HG02840 (cell line): ENCODE measurements around the gene CPEB3.
"Not testable (repeated sequence)": the region's sequence is repeated elsewhere in the genome, so short reads cannot be mapped to it uniquely, and the experiment has no call there.

Experiments
- ATAC-seq: cut with Tn5 transposase; IDR thresholded peaks from one replicate; pipeline ENCODE4 v1.9.1; 2021; ENCODE audit warnings: mild to moderate bottlenecking, moderate library complexity, moderate number of reproducible peaks; ENCODE audit not compliant: unreplicated experiment, low FRiP score

Gene CPEB3

DNA sequence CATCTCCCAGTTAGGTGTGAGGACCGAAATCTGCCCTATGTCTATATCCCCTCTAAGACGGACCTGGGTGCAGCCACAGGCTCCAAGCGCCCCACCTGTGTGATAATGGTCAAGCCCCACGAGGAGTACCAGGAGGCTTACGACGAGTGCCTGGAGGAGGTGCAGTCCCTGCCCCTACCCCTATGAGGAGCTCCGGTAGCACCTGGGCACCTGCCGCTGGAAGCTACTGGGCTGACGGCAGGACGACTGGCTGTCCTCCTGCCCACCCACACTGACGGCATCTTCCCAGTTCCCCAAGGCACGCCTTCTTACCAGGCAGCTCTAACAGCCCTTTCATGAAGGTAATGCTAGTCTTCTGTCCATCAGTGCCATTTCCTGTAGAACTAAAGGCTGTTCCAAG lies 74.3 kb downstream of the CPEB3 start:
- ATAC-seq = not testable (repeated sequence)

DNA sequence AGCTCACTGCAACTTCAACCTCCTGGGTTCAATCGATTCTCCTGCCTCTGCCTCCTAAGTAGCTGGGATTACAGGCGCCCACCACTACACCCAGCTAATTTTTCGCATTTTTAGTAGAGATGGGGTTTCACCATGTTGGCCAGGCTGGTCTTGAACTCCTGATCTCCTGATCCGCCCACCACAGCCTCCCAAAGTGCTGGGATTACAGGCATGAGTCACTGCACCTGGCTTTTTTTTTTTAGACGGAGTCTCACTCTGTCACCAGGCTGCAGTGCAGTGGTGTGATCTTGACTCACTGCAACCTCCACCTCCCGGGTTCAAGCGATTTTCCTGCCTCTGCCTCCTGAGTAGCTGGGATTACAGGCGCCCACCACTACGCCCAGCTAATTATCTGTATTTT lies 75.7 kb downstream of the CPEB3 start:
- not testable (repeated sequence) for ATAC-seq

DNA sequence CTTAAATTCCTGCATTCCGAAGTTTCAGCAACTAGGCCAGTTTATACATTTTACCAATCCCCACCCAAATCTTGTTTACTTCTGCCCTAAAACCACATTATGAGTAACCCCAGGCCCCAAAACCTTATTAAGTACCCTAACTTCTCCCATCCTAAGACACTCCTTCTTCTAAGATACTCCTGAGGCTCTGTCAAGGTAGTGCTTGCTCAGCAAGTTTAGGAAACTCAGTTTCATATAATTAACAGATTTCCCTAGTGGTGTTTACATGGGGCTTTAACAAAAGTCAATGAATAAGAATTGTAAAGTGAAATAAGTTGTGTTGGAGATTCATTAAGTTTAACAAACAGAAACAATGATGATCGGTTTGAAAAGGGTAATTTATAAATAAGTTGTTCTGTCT lies 77.8 kb downstream of the CPEB3 start:
- ATAC-seq = no peak

DNA sequence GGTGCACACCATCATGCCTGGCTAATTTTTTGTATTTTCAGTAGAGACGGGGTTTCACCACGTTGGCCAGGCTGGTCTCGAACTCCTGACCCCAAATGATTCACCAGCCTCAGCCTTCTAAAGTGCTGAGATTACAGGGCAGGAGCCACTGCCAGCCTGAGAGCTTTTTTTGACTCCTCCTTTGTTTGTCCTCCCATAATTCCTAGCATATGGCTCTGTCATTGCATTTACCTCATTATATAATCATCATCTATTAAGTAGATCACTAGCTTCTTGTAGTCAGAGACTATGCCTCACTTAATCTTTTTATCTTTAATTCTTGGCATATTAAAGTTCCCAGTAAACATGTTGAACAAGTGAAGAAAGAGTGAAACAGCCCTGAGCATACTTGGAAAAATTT lies 82.1 kb downstream of the CPEB3 start:
- no peak for ATAC-seq

GRCh38 chr10:92208157-92208720 lies 82.6 kb downstream of the CPEB3 start:
- ATAC-seq = no peak

DNA sequence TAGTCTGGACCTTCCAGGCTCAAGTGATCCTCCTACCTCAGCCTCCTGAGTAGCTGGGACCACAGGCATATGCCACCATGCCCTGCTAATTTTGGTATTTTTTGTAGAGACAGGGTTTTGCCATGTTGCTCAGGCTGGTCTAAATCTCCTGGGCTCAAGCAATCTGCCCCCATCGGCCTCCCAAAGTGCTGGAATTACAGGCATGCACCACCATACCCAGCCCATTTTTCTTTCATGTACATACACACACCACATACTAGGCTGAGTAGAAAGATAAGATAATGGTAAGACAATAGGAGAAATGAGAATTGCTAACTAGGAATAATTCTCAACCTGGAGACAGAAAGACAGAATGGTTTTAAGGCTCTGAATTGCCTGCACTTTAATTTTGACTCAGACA lies 83.8 kb downstream of the CPEB3 start:
- ATAC-seq = no peak

- no peak for ATAC-seq
Observed at GRCh38 chr10:92203919-92204623, 86.8 kb downstream of the CPEB3 start.

DNA sequence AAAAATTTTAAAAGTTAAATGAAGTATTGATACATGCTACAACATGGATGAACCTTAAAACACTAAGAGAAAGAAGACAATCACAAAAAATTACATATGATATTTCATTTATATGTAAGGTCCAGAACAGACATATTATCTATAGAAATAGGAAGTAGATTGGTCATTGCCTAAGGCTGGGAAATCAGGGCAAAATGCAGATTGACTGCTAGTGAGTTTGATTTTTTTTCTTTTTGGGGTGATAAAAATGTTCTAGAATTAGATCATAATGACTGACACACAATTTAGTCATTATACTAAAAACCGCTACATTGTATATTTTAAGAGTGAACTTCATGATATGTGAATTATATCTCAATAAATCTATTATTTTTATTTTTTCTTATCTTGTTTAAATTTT lies 88.3 kb downstream of the CPEB3 start:
- ATAC-seq = no peak

GRCh38 chr10:92200564-92200963 lies 90.3 kb downstream of the CPEB3 start:
- no peak for ATAC-seq

- no peak for ATAC-seq
Observed at GRCh38 chr10:92187101-92187500, 103.8 kb downstream of the CPEB3 start.

GRCh38 chr10:92184977-92185376 lies 105.9 kb downstream of the CPEB3 start:
- ATAC-seq = no peak

DNA sequence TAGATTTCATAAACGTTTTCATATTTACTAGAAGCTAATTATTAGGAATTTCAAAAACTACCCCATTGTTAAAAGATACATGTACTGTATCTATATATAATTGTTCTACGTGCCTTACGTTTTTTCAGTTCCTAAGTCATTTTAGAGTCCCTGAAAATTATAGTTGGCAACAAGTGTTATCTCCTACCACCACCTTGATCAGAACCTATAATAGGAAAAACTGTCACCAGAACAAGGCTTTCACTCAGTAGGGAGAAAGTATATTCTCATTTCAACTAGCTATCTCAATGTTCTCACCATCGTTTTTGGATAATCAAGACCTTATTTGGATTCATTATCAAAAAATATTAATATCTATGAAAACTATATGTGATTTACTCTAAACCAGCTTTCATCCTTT lies 107.7 kb downstream of the CPEB3 start:
- no peak for ATAC-seq

GRCh38 chr10:92181575-92181974 lies 109.3 kb downstream of the CPEB3 start:
- no peak for ATAC-seq

DNA sequence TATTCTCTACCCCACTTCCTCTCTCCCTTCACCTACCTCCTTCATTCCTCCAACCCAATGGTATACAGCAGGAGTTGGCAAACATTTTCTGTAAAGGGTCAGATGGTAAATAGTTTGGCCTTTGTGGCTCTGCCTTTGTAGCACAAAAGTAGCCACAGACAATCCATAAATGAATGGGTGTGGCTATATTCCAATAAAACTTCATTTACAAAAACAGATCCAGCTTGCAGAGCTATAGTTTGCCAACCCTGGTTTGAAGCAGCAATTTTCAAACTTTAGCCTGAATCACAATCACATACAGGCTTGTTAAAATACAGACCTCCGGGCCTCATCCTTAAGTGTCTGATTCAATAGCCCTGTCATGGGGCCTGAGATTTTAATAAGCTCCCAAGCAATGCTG lies 110.5 kb downstream of the CPEB3 start:
- no peak for ATAC-seq

GRCh38 chr10:92177546-92177945 lies 113.3 kb downstream of the CPEB3 start:
- ATAC-seq = no peak

DNA sequence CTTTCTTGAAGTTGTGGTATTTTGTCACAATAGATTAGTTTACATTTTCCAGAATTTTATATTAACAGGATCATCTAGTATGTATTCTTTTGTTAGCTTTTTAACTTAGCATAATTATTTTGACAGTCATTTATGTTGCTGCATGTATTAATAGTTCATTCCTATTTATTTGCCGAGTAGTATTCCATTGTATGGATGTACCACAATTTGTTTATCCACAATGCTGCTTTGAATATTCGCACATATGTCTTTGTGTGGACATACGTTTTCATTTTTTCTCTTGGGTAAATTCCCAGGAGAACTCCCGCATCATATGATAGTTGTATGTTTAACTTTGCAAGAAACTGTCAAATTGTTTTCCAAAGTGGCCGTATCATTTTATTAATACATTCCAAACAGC lies 115.7 kb downstream of the CPEB3 start:
- ATAC-seq = no peak

- no peak for ATAC-seq
Observed at GRCh38 chr10:92173996-92174395, 116.9 kb downstream of the CPEB3 start.

DNA sequence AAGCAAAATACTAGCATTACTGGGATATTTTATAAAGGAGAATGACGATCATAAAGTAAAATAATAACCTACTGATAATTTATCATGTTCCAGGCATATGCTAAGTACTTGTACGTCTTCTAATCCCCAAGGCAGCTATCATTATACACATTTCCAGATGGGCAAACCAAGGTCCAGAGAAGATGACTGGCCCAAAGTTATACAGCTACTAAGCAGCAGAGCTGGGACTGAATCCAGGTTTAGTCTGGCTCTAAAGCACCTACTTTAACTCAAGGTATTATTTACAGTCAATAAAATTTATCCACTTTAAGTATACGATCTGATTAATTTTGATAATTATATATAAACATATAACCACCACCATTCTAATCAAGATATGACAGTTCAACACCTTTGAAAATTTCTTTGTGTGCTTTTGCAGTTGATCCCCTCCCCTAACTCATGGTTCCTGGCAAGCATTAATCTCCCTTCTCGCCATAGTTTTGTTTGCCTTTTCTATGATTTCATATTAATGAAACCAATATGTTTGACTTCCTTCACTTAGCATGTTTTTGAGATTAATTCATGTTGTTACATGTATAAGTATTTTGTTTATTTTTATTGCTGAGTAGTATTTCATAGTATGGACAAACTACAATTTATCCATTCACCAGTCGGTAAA lies 126.7 kb downstream of the CPEB3 start:
- no peak for ATAC-seq

GRCh38 chr10:92162541-92162940 lies 128.3 kb downstream of the CPEB3 start:
- no peak for ATAC-seq

- ATAC-seq = no peak
Observed at GRCh38 chr10:92156874-92157773, 133.8 kb downstream of the CPEB3 start.

DNA sequence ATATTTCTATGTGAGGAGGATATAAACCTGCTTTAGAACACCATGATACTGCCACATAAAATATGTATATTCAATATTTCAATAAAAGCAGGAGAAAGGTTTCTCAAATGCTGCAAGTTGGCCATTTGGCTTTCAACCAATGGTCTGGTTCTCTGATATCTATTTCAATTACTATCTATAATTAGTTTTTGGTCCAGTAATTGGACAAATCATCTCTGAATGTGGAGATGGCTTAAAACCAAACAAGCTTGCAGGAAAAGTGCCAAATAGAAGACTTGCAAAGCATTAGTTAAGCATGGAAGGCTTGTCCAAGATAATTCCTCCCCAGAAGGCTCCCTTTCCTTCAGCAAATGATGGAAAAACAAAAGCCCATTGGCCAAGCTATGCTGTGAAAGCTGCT lies 140.1 kb downstream of the CPEB3 start:
- ATAC-seq = no peak
